GM18519 (cell line): Measurements from ENCODE around the gene MAPT.
"Not testable (repeated sequence)": the region's sequence is repeated elsewhere in the genome, so short reads cannot be mapped to it uniquely, and the experiment has no call there.

ENCODE experiments used
- ATAC-seq: cut with Tn5 transposase; IDR thresholded peaks from one replicate; pipeline ENCODE4 v1.9.1; 2021; ENCODE audit warnings: mild to moderate bottlenecking, moderate library complexity; ENCODE audit not compliant: unreplicated experiment, low FRiP score

The MAPT gene

GRCh38 chr17:45948498-45948880 lies 54.1 kb downstream of the MAPT start:
- ATAC-seq, result no peak

- ATAC-seq, result no peak
Measured at GRCh38 chr17:45948881-45949624, 54.7 kb downstream of the MAPT start.

GRCh38 chr17:45949755-45950320 lies 55.5 kb downstream of the MAPT start:
- no peak for ATAC-seq

GRCh38 chr17:45950888-45951287 lies 56.5 kb downstream of the MAPT start:
- ATAC-seq, result no peak

- ATAC-seq, result no peak
Measured at GRCh38 chr17:45951403-45951802, 57.0 kb downstream of the MAPT start.

- ATAC-seq, result no peak
Measured at GRCh38 chr17:45951941-45952340, 57.6 kb downstream of the MAPT start.

- no peak for ATAC-seq
Measured at GRCh38 chr17:45952814-45953320, 58.5 kb downstream of the MAPT start.

GRCh38 chr17:45953561-45953960 lies 59.2 kb downstream of the MAPT start:
- no peak for ATAC-seq

- ATAC-seq, result no peak
Measured at GRCh38 chr17:45954914-45955313, 60.6 kb downstream of the MAPT start.

- no peak for ATAC-seq
Measured at GRCh38 chr17:45955326-45955725, 61.0 kb downstream of the MAPT start.

- no peak for ATAC-seq
Measured at GRCh38 chr17:45956090-45956489, 61.7 kb downstream of the MAPT start.

- ATAC-seq, result not testable (repeated sequence)
Measured at GRCh38 chr17:45956746-45957145, 62.4 kb downstream of the MAPT start.

- ATAC-seq, result no peak
Measured at GRCh38 chr17:45958307-45958706, 64.0 kb downstream of the MAPT start.

GRCh38 chr17:45958994-45959665 lies 64.8 kb downstream of the MAPT start:
- no peak for ATAC-seq

- no peak for ATAC-seq
Measured at GRCh38 chr17:45960311-45960710, 66.0 kb downstream of the MAPT start.

- no peak for ATAC-seq
Measured at GRCh38 chr17:45961206-45961605, 66.9 kb downstream of the MAPT start.

- ATAC-seq, result no peak
Measured at GRCh38 chr17:45962221-45962972, 68.0 kb downstream of the MAPT start.

- no peak for ATAC-seq
Measured at GRCh38 chr17:45963283-45963682, 68.9 kb downstream of the MAPT start.

- no peak for ATAC-seq
Measured at GRCh38 chr17:45963889-45964288, 69.5 kb downstream of the MAPT start.

- no peak for ATAC-seq
Measured at GRCh38 chr17:45964634-45965033, 70.3 kb downstream of the MAPT start.

GRCh38 chr17:45965812-45966211 lies 71.5 kb downstream of the MAPT start:
- ATAC-seq, result no peak
